ENCODE results near the gene MYH8. TPM values are rescaled to one million over a fixed set of nuclear protein-coding genes. Genes with fewer than 3 reads are reported as not detected.
A peak's percentile ranks its signal among the peaks of the same experiment; 100 is the strongest.

Gene MYH8
- total and polyA plus RNA-seq, 9 of the 15 experiments (the other 6 are each of a cell fraction or from before 2014, with no cell fraction given) = 0.01 to 0.05 (median 0.03) TPM; not detected in 6

DNA sequence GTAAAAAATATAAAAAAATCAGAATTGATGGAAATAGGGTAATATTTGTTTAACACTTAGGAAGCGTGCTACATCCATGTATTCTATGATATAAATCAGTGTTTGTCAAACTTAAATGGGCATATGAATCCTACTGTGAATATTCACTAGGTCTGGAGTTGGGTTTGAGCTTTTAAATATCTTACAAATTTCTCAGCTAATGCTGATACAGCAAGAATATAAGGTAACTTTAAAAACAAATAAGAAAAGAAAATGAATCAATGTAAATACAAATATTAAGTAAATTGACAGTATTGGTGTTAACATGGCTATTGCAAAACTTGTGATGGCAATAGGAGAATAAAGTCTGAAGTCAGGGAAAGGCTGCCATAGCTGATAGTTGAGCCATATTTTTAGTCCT, 52.5 kb downstream of the MYH8 start:
- FAIRE-seq (no peak), ATAC-seq (no peak), DNase-seq (ENCODE audit: extremely low read depth in 1 of 4, low spot score in 3 of 4) (no peak)
- H2AFZ ChIP-seq (ENCODE audit: low read depth, low read length) = no peak overlapping the region
- intact Hi-C loops (cut with micrococcal nuclease) (no loop called here), in situ Hi-C loops (cut with MboI) (no loop called here)
- WGBS (ENCODE audit: insufficient coverage, low coverage, missing lambda C conversion rate) = 0% methylated on average over 1 of the region's 1 CpG
- no peaks in the 10 kb centered on the region for H3K27me3 ChIP-seq (ENCODE audit: control insufficient read depth in 2 of 2, insufficient read depth in 2 of 2, low read length in 2 of 2)
- POLR2A ChIA-PET = no interaction called here
- no peak overlapping the region for H3K4me2 ChIP-seq (ENCODE audit: insufficient read depth, low read length)
- H3K9me3 ChIP-seq (replicated peaks; ENCODE audit: control insufficient read depth, insufficient read depth, low read depth, low read length) = no peaks in the 10 kb centered on the region
- no peak overlapping the region for H3K9ac ChIP-seq (ENCODE audit: insufficient read depth in 1 of 2, low read depth in 2 of 2, low read length in 2 of 2)
- H3K4me3 ChIP-seq = no peak overlapping the region
- no peaks in the 10 kb centered on the region for H3K9me1 ChIP-seq (ENCODE audit: control insufficient read depth, insufficient read depth, low read length)
- no peaks in the 10 kb centered on the region for H3K79me2 ChIP-seq (ENCODE audit: control insufficient read depth, insufficient read depth, low read length)
- CTCF ChIA-PET (ENCODE audit: low intra/inter-chr PET ratio) = no interaction called here
- no peaks in the 10 kb centered on the region for H3K4me1 ChIP-seq (replicated peaks in 1 of 2; ENCODE audit: control insufficient read depth in 2 of 2, insufficient read depth in 2 of 2, low read length in 2 of 2)
- no peaks in the 10 kb centered on the region for H3K36me3 ChIP-seq (ENCODE audit: control insufficient read depth, insufficient read depth, low read length)
- no TSS peak for BruUV-seq (replicated peaks)
- TF ChIP-seq, protein P1, sequence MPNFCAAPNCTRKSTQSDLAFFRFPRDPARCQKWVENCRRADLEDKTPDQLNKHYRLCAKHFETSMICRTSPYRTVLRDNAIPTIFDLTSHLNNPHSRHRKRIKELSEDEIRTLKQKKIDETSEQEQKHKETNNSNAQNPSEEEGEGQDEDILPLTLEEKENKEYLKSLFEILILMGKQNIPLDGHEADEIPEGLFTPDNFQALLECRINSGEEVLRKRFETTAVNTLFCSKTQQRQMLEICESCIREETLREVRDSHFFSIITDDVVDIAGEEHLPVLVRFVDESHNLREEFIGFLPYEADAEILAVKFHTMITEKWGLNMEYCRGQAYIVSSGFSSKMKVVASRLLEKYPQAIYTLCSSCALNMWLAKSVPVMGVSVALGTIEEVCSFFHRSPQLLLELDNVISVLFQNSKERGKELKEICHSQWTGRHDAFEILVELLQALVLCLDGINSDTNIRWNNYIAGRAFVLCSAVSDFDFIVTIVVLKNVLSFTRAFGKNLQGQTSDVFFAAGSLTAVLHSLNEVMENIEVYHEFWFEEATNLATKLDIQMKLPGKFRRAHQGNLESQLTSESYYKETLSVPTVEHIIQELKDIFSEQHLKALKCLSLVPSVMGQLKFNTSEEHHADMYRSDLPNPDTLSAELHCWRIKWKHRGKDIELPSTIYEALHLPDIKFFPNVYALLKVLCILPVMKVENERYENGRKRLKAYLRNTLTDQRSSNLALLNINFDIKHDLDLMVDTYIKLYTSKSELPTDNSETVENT (CRISPR knock-in tag; IDR thresholded peaks at IDR 0.05) = no peak
- TF ChIP-seq ZNF316 (IDR thresholded peaks at IDR 0.05) (peak; percentile 45; the same call in 1 of the 2 replicates), MAFF (IDR thresholded peaks at IDR 0.05; ENCODE audit: low read length) (0 out of 2 replicates have a peak, but pooled peaks have one; percentile 5)
- H4K20me1 ChIP-seq (replicated peaks; ENCODE audit: control insufficient read depth, insufficient read depth, low read length) = no peaks in the 10 kb centered on the region
- no peak overlapping the region for H3K27ac ChIP-seq (ENCODE audit: extremely low read depth, low read depth, low read length)

DNA sequence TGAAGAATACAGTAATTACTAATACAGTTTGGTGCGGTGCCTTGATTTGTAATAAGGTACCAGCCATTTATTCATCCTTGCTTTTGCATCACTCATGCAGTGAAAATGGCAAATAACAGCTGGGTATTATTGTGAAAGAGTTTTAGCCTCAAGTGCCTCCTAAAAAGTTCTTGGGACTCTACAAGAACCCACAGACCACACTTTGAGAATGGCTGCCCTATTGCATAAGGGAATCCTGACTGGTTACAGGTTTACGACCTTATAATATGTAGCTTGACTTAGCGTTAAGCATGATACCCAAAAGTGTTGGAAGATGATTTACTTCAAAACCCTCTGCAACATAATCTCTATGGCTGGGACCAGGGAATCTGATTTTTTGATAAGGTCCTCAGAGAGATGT, 53.2 kb downstream of the MYH8 start:
- intact Hi-C loops (cut with micrococcal nuclease) (no loop called here), in situ Hi-C loops (cut with MboI) (no loop called here)
- no peaks in the 10 kb centered on the region for H3K36me3 ChIP-seq (ENCODE audit: control insufficient read depth, insufficient read depth, low read length)
- ChIA-PET POLR2A (no interaction called here), CTCF (ENCODE audit: low intra/inter-chr PET ratio) (no interaction called here)
- no peak for ATAC-seq
- no peaks in the 10 kb centered on the region for H3K4me1 ChIP-seq (replicated peaks in 1 of 2; ENCODE audit: control insufficient read depth in 2 of 2, insufficient read depth in 2 of 2, low read length in 2 of 2)
- 0% methylated on average over 3 of the region's 3 CpGs for WGBS (ENCODE audit: insufficient coverage, low coverage, missing lambda C conversion rate)
- H3K4me2 ChIP-seq (ENCODE audit: insufficient read depth, low read length) = no peak overlapping the region
- no peak for FAIRE-seq
- H3K79me2 ChIP-seq (ENCODE audit: control insufficient read depth, insufficient read depth, low read length) = no peaks in the 10 kb centered on the region
- no peak for DNase-seq (ENCODE audit: extremely low read depth in 1 of 4, low spot score in 3 of 4)
- no peaks in the 10 kb centered on the region for H3K9me3 ChIP-seq (replicated peaks; ENCODE audit: control insufficient read depth, insufficient read depth, low read depth, low read length)
- no TSS peak for BruUV-seq (replicated peaks)
- no peak overlapping the region for H3K27ac ChIP-seq (ENCODE audit: extremely low read depth, low read depth, low read length)
- H4K20me1 ChIP-seq (replicated peaks; ENCODE audit: control insufficient read depth, insufficient read depth, low read length) = no peaks in the 10 kb centered on the region; the same call in 1 of the 2 replicates
- no peaks in the 10 kb centered on the region for H3K9me1 ChIP-seq (ENCODE audit: control insufficient read depth, insufficient read depth, low read length)
- TF ChIP-seq SAP30 (IDR thresholded peaks at IDR 0.05; ENCODE audit: borderline replicate concordance, insufficient read depth, low read depth, low read length, poor library complexity, severe bottlenecking) = no peak
- TF ChIP-seq, protein P2, sequence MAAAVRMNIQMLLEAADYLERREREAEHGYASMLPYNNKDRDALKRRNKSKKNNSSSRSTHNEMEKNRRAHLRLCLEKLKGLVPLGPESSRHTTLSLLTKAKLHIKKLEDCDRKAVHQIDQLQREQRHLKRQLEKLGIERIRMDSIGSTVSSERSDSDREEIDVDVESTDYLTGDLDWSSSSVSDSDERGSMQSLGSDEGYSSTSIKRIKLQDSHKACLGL (CRISPR knock-in tag; IDR thresholded peaks at IDR 0.05; ENCODE audit: borderline replicate concordance, poor library complexity, severe bottlenecking) = no peak
- TF ChIP-seq TRIM28 (IDR thresholded peaks at IDR 0.05) = no peak
- TF ChIP-seq, protein P3, sequence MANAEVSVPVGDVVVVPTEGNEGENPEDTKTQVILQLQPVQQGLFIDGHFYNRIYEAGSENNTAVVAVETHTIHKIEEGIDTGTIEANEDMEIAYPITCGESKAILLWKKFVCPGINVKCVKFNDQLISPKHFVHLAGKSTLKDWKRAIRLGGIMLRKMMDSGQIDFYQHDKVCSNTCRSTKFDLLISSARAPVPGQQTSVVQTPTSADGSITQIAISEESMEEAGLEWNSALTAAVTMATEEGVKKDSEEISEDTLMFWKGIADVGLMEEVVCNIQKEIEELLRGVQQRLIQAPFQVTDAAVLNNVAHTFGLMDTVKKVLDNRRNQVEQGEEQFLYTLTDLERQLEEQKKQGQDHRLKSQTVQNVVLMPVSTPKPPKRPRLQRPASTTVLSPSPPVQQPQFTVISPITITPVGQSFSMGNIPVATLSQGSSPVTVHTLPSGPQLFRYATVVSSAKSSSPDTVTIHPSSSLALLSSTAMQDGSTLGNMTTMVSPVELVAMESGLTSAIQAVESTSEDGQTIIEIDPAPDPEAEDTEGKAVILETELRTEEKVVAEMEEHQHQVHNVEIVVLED (CRISPR knock-in tag; IDR thresholded peaks at IDR 0.05) = no peak
- TF ChIP-seq HLTF (IDR thresholded peaks at IDR 0.05) = no peak
- TF ChIP-seq FOXA1 (IDR thresholded peaks at IDR 0.05; ENCODE audit: borderline replicate concordance) = no peak
- TF ChIP-seq MEF2D (tag; conservative IDR thresholded peaks at IDR 0.05; ENCODE audit: low read depth) = no peak
- TF ChIP-seq, protein P4, sequence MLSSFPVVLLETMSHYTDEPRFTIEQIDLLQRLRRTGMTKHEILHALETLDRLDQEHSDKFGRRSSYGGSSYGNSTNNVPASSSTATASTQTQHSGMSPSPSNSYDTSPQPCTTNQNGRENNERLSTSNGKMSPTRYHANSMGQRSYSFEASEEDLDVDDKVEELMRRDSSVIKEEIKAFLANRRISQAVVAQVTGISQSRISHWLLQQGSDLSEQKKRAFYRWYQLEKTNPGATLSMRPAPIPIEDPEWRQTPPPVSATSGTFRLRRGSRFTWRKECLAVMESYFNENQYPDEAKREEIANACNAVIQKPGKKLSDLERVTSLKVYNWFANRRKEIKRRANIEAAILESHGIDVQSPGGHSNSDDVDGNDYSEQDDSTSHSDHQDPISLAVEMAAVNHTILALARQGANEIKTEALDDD (IDR thresholded peaks at IDR 0.05) = no peak
- no peak for TF ChIP-seq PML (IDR thresholded peaks at IDR 0.05; ENCODE audit: low read length)
- no peak overlapping the region for H2AFZ ChIP-seq (ENCODE audit: low read depth, low read length)
- no peaks in the 10 kb centered on the region for H3K27me3 ChIP-seq (ENCODE audit: control insufficient read depth in 2 of 2, insufficient read depth in 2 of 2, low read length in 2 of 2)
- no peak overlapping the region for H3K9ac ChIP-seq (ENCODE audit: insufficient read depth in 1 of 2, low read depth in 2 of 2, low read length in 2 of 2)
- no peak overlapping the region for H3K4me3 ChIP-seq

Data from K562 (cell line).